ENCODE measurements around the gene WDR70. TPM values are rescaled to one million over a fixed set of nuclear protein-coding genes. Genes with fewer than 3 reads are reported as not detected.

Gene WDR70
- total and polyA plus RNA-seq, 2 donors (not counting 1 experiment from before 2014, with no cell fraction given), result 31.4 to 34.0 TPM

- Histone ChIP-seq H2AFZ (ENCODE audit: low read length) (no peak overlapping the region), H3K79me2 (ENCODE audit: control insufficient read depth, insufficient read depth, low read length) (no peaks in the 10 kb centered on the region), H3K9ac (ENCODE audit: insufficient read depth, low read length) (no peak overlapping the region), H3K27me3 (ENCODE audit: control insufficient read depth, insufficient read depth, low read length) (no peaks in the 10 kb centered on the region), H3K9me3 (ENCODE audit: control insufficient read depth, insufficient read depth, low read depth, low read length) (no peaks in the 10 kb centered on the region), H3K4me3 (replicated peaks in 1 of 4; ENCODE audit: control extremely low read depth in 1 of 4, insufficient read depth in 1 of 4, low read depth in 3 of 4, low read length in 4 of 4) (no peak overlapping the region), H3K4me2 (ENCODE audit: extremely low read depth, insufficient read depth, low read length) (no peak overlapping the region), H3K27ac (ENCODE audit: insufficient read depth, low read length) (no peak overlapping the region), H3K4me1 (ENCODE audit: control insufficient read depth, extremely low read depth, insufficient read depth, low read length) (no peaks in the 10 kb centered on the region), H4K20me1 (ENCODE audit: control insufficient read depth, extremely low read depth, insufficient read depth, low read length) (no peaks in the 10 kb centered on the region), H3K36me3 (ENCODE audit: control insufficient read depth, insufficient read depth, low read length) (no peaks in the 10 kb centered on the region)
- TF ChIP-seq EZH2 (IDR thresholded peaks at IDR 0.05; ENCODE audit: low read length, missing control alignments) (no peak), CTCF (conservative IDR thresholded peaks at IDR 0.05 in 1 of 2, IDR thresholded peaks at IDR 0.05 in 1 of 2; ENCODE audit: low read depth in 1 of 2, low read length in 2 of 2) (no peak)
- no peak for DNase-seq (ENCODE audit: low read depth in 2 of 2)
Measured at GRCh38 chr5:37549411-37549810, 170.3 kb downstream of the WDR70 start.

- H3K9ac ChIP-seq (ENCODE audit: insufficient read depth, low read length), result no peak overlapping the region
Measured at GRCh38 chr5:37552161-37552560, 173.0 kb downstream of the WDR70 start.

More at GRCh38 chr5:37552161-37552560, 173.0 kb downstream of the WDR70 start:
- Histone ChIP-seq H3K79me2 (ENCODE audit: control insufficient read depth, insufficient read depth, low read length) (no peaks in the 10 kb centered on the region), H3K4me1 (ENCODE audit: control insufficient read depth, extremely low read depth, insufficient read depth, low read length) (no peaks in the 10 kb centered on the region), H4K20me1 (ENCODE audit: control insufficient read depth, extremely low read depth, insufficient read depth, low read length) (no peaks in the 10 kb centered on the region), H3K4me3 (replicated peaks in 1 of 4; ENCODE audit: control extremely low read depth in 1 of 4, insufficient read depth in 1 of 4, low read depth in 3 of 4, low read length in 4 of 4) (no peak overlapping the region), H3K27ac (ENCODE audit: insufficient read depth, low read length) (no peak overlapping the region), H3K27me3 (ENCODE audit: control insufficient read depth, insufficient read depth, low read length) (no peaks in the 10 kb centered on the region), H3K9me3 (ENCODE audit: control insufficient read depth, insufficient read depth, low read depth, low read length) (no peaks in the 10 kb centered on the region), H3K4me2 (ENCODE audit: extremely low read depth, insufficient read depth, low read length) (no peak overlapping the region), H2AFZ (ENCODE audit: low read length) (no peak overlapping the region), H3K36me3 (ENCODE audit: control insufficient read depth, insufficient read depth, low read length) (no peaks in the 10 kb centered on the region)
- no peak for DNase-seq (ENCODE audit: low read depth in 2 of 2)
- TF ChIP-seq CTCF (conservative IDR thresholded peaks at IDR 0.05 in 1 of 2, IDR thresholded peaks at IDR 0.05 in 1 of 2; ENCODE audit: low read depth in 1 of 2, low read length in 2 of 2), result no peak
- TF ChIP-seq EZH2 (IDR thresholded peaks at IDR 0.05; ENCODE audit: low read length, missing control alignments), result no peak

All from fibroblast of lung (primary cell).